HG03025 (cell line): ENCODE measurements around the gene ST6GALNAC5.

Experiments used
- ATAC-seq: cut with Tn5 transposase; IDR thresholded peaks from one replicate; pipeline ENCODE4 v1.9.1; 2021; ENCODE audit warnings: mild to moderate bottlenecking, moderate library complexity; ENCODE audit not compliant: unreplicated experiment, low FRiP score

The ST6GALNAC5 gene

GRCh38 chr1:76998582-76999223 lies 131.4 kb downstream of the ST6GALNAC5 start:
- ATAC-seq = no peak

GRCh38 chr1:77007675-77008074 lies 140.4 kb downstream of the ST6GALNAC5 start:
- ATAC-seq = no peak

- ATAC-seq = no peak
Measured at GRCh38 chr1:77010937-77011336, 143.7 kb downstream of the ST6GALNAC5 start.

- no peak for ATAC-seq
Measured at GRCh38 chr1:77012066-77012465, 144.8 kb downstream of the ST6GALNAC5 start.

- ATAC-seq = no peak
Measured at GRCh38 chr1:77014073-77014788, 147.0 kb downstream of the ST6GALNAC5 start.

- ATAC-seq = no peak
Measured at GRCh38 chr1:77015748-77016341, 148.6 kb downstream of the ST6GALNAC5 start.

GRCh38 chr1:77016386-77016985 lies 149.2 kb downstream of the ST6GALNAC5 start:
- ATAC-seq = no peak

GRCh38 chr1:77018311-77018710 lies 151.0 kb downstream of the ST6GALNAC5 start:
- ATAC-seq = no peak

GRCh38 chr1:77018761-77019160 lies 151.5 kb downstream of the ST6GALNAC5 start:
- no peak for ATAC-seq

GRCh38 chr1:77021732-77022131 lies 154.5 kb downstream of the ST6GALNAC5 start:
- ATAC-seq = no peak

GRCh38 chr1:77024500-77024899 lies 157.2 kb downstream of the ST6GALNAC5 start:
- ATAC-seq = no peak

- ATAC-seq = no peak
Measured at GRCh38 chr1:77025599-77025998, 158.3 kb downstream of the ST6GALNAC5 start.

- no peak for ATAC-seq
Measured at GRCh38 chr1:77026135-77026534, 158.9 kb downstream of the ST6GALNAC5 start.

- ATAC-seq = no peak
Measured at GRCh38 chr1:77026640-77027039, 159.4 kb downstream of the ST6GALNAC5 start.

GRCh38 chr1:77027847-77028246 lies 160.6 kb downstream of the ST6GALNAC5 start:
- no peak for ATAC-seq

- ATAC-seq = no peak
Measured at GRCh38 chr1:77030401-77031105, 163.3 kb downstream of the ST6GALNAC5 start.

- ATAC-seq = no peak
Measured at GRCh38 chr1:77031106-77031662, 163.9 kb downstream of the ST6GALNAC5 start.

GRCh38 chr1:77036560-77036959 lies 169.3 kb downstream of the ST6GALNAC5 start:
- no peak for ATAC-seq

GRCh38 chr1:77037038-77037437 lies 169.8 kb downstream of the ST6GALNAC5 start:
- no peak for ATAC-seq

GRCh38 chr1:77038000-77038399 lies 170.7 kb downstream of the ST6GALNAC5 start:
- no peak for ATAC-seq
